Measurements from ENCODE around the gene OR2T3.
"Not testable (repeated sequence)": the region's sequence is repeated elsewhere in the genome, so short reads cannot be mapped to it uniquely, and the experiment has no call there.

Gene OR2T3, protein sequence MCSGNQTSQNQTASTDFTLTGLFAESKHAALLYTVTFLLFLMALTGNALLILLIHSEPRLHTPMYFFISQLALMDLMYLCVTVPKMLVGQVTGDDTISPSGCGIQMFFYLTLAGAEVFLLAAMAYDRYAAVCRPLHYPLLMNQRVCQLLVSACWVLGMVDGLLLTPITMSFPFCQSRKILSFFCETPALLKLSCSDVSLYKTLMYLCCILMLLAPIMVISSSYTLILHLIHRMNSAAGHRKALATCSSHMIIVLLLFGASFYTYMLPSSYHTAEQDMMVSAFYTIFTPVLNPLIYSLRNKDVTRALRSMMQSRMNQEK

DNA sequence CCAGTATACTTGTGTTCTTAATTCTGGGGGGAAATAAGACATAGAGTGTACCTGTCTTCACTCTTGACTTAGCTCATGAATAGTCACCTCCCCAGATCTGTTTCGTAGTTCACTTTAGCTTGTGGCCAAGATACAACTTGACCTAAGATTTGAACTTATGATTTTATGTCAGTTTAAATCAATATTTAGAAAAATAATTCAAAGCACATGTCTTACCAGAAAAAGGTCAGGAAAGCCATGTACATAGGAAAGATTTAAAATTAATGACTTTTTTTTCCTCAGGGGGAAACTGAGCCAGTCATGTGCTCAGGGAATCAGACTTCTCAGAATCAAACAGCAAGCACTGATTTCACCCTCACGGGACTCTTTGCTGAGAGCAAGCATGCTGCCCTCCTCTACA is at the start of gene OR2T3:
OR2T3 (plus strand) TSS at position 301 of the 400 bp plus-strand sequence; CDS start at position 301, 0 bp downstream.
- not testable (repeated sequence) for DNase-seq

DNA sequence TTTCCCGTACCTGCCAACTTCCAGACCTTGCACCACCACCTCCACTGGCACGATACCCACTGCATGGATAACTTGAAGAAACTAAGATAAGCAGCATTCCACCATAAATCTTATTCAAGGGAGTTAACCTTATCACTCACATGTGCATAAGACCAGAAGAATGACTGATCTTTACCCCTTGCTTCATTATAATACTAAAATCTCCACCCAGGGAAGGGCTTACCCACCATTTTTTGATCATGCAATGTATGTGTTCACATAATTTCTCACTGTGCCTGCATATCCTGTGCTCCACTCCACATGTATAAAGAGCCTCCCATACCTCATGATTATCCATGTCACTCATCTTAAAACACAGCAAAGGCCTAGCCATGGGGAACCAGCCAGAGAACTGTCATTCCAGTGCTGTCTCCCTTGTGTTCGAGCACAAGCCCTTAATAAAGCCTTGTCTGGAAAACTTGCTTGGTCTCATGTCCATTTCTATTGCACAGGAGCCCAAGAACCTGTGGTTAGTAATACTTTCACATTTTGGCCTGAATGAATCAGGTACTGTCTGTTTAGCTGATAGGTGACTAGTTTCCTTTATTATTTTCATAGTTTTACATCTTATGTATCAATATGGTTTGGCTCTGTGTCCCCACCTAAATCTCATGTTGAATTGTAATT is 45.5 kb upstream of the OR2T3 start:
- DNase-seq = not testable (repeated sequence)

DNA sequence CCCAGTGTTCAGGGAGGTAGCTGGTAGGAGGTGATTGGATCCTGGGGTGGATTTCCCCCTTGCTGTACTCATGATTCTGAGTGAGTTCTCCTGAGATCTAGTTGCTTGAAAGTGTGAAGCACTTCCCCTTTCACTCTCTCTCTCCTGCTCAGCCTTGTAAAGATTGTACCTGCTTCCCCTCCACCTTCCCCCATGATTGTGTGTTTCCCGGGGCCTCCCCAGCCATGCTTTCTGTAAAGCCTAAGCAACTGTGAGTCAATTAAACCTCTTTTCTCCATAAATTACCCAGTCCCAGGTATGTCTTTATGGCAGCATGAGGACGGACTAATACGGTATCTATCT is 45.0 kb upstream of the OR2T3 start:
- DNase-seq = not testable (repeated sequence)

DNA sequence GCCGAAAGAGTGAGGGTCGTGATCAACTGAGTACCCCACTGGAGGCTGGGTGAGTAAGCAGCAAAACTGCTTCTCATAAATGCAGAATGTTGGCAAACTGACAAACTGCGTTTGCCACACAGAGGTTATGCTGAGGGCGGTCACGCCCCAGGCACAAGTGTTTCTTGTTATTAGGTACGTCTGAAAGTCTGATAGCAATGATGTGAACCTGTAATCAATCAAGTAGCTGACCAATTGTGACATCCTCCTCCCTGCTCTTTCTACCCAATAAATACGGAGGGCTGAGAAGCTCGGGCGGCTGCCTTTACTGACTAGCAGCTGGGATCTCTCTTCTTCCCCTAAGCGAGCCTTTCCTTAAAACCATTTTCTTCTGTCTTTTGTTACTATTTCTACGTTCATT is 41.5 kb upstream of the OR2T3 start:
- DNase-seq = not testable (repeated sequence)

DNA sequence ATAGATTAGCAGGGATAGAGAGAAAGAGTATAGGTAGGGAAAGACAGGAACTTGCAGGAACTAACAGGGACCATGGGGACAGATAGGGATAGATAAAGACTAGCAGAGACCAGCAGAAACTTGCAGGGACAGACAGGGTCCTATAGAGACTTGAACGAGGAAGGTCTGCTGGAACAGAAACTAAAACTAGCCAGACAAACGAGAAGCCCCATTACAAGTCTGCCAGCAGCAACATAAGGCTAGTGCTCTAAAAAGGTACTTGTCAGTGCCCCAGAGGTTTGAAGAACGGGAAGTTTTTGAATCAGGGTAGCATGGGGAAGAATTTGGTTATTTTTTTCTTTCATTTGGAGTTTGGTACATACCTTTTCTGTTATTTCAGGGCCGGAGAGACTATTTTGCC is 41.0 kb upstream of the OR2T3 start:
- not testable (repeated sequence) for DNase-seq

DNA sequence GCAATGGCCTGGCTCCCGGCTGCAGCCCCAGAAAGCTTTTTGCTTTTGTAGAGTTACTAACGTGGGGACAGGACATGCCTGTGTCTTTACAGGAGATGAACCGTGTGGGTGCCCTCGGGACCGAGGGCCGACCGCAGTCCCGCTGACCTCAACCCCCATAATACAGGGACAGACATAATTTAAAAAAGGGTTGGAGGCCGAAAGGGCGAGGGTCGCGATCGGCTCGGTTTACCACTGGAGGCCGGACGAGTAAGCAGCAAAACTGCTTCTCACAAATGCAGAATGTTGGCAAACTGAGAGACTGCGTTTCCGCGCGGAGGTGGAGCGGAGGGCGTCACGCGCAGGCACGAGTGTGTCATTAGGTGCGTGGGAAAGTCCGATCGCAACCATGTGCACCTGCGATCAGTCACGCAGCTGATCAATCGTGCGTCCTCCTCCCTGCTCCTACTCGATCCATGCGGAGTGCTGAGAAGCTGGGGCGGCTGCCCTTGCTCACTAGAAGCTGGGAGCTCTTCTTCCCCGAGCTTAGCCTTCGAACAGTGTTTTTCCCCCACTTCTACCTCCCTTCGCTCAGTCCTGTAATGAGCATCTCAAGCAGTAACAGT is 39.2 kb upstream of the OR2T3 start:
- not testable (repeated sequence) for DNase-seq

DNA sequence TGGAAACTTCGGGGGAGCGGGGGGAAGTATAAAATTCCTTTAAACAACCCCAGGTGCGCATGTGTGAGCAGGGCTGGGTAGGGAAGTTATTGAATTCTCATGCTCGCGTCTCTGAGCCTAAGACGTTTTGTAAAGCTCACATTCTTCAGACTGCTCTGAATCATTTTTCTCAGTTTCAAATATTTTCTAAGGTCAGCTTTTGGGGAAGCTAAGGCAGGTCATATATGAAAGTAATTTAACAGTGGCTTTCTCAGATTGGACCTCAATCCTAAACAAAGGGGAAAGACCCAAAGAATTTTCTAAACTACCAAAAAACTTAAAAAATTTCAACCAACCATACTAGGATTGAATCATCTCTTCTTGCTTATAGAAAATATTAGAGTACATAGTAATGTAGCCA is 38.2 kb upstream of the OR2T3 start:
- not testable (repeated sequence) for DNase-seq

DNA sequence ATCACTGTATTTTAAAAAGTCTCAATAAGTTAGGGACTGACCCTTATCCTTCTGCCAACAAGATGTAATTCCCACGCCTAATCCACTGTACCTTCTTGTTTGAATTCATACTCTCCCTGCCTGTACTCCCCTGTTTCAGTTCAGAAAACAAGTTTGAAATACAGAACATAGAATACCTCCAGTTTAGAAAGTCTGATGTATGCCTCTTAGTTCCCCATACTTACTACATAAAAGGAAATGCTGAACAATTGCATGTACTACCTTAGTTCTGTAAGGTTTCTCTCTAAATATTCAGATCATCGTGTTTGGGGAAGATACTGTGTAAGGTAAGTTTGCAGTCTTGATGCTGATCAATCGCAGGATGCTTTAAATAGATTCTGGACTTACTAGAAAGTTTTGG is 36.8 kb upstream of the OR2T3 start:
- DNase-seq = not testable (repeated sequence)

DNA sequence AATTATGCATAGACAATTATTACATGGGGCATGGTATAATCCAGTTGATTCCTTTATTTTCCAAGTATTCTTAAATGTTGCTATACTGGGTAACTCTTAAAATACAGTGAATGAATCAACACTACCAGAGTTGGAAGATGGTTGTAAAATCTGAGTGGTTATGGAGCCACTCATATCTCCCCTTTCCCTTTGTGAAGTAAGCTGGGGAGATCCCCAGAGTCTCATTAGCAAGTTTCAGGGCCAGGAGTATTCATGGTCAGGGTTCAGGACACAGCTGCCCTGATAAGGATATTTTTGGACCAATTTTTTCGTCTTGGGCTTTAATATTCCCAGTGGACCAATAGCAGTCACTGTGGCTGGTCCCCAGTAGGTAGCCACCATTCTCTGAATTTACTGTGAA is 34.5 kb upstream of the OR2T3 start:
- DNase-seq = not testable (repeated sequence)

DNA sequence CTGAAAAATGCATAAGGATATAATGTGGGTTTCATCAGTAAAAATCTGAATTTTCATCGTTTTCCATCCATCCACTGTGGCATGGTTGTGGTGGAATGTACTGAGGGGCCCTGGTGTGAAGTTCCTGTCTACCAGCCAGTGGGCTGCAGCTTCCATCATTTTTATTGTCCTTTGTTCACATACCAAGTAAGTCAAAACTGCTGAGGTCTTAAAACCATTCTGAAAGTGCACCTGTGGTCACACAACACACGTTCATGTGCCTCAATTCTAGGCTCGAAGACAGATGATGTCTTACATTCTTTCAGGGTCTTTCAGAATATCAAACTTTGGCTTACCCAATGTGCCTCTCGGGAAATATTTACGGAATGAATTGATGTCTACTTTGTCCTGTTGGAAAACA is 33.9 kb upstream of the OR2T3 start:
- not testable (repeated sequence) for DNase-seq

DNA sequence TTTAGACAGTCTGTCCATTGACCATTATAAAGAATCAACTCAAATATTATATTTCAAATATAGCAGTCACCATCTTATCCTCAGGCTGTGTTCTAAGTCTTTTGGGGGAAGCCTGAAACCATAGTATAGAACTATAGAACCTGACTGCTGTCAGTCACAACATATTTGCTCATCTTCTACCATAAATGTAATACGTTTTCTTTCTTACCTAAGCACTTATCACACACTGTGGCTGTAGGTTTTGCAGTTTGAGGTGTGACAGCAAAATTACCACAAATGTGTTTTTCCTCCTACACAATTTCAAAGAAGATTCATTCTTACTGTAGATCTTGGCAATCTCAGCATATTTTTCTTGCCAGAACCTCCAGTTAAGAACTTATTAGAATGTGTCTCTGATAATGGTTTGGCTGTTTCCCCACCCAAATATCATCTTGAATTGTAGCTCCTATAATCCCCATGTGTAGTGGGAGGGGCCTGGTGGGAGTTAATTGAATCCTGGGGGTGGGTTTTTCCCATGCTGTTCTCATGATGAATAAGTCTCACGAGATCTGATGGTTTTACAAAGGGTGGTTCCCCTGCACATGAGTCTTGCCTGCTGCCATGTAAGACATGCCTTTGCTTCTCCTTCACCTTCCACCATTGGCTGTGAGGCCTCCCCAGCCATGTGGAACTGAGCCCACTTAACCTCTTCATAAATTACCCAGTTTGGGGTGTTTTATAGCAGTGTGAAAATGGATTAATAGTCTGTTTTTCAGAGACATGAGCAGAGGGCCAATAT is 30.5 kb upstream of the OR2T3 start:
- DNase-seq = not testable (repeated sequence)

DNA sequence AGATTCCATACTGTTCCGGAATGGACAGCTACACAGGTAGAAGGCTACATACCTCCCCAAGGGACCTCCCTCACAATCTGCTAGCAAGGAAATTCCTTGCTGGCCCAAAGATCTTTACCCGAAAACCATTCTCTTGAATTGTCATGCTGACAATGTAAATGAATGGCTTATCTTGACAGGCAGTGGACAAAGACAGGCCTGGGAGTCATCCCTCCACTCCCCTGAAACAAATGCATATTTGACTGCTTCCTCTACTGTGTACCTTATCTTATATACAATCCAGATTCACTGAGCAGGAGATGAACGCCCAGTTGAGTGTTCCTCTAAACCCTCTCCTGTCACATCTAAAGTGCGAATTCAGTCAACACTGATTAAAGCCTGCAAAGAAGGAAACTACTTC is 28.5 kb upstream of the OR2T3 start:
- DNase-seq = not testable (repeated sequence)

DNA sequence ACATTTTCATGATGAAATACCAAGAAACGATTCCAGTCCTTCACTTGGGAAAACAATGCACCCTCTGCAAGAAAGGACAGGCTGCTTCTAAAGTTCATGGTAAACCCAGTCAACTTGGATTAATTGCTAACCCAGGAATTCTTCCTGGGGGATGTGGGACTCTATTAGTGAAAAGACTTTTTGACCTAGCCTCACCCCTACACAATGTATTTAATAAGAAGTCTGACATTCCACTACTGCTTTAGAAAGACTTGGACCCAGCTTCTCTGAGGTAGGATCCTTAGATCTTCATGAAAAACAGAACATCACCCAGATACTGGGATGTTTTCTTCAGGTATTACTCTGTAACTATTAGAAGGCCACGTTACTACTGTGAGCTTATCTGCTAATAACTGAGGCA is 27.8 kb upstream of the OR2T3 start, which contains the start of gene OR2T2:
OR2T2 (plus strand) TSS at position 239 of the 400 bp plus-strand sequence. CDS start 7,161 bp downstream, outside the sequence.
- not testable (repeated sequence) for DNase-seq

DNA sequence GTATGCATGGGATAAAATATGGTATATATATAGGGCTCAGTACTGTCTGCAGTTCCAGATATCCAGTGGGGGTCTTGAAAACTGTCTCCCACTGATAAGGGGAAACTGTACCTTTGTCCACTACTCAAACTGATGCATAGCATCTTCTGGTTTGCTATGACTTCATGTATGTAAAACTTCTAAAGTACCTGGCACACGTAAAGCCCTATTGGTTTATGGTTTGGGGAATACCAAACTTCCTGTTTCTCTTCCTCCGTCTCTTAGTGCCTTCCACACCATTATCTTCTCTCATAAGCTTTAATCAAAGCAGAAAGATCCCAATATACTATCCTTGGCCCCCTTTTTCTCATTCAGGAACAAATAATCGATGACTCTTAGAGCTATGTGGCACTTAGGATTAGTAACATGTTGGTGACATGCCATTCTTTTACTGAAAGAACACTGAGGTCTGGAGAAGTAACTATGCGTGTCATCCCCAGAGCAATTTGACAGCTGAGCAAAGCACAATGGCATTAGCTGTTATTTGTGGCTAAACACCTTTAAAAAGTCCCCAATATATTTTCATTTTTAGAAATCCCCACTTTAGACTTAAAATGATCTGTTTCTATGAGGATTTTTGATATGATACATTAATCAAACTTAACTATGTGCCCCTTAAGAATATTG is 24.6 kb upstream of the OR2T3 start:
- not testable (repeated sequence) for DNase-seq

DNA sequence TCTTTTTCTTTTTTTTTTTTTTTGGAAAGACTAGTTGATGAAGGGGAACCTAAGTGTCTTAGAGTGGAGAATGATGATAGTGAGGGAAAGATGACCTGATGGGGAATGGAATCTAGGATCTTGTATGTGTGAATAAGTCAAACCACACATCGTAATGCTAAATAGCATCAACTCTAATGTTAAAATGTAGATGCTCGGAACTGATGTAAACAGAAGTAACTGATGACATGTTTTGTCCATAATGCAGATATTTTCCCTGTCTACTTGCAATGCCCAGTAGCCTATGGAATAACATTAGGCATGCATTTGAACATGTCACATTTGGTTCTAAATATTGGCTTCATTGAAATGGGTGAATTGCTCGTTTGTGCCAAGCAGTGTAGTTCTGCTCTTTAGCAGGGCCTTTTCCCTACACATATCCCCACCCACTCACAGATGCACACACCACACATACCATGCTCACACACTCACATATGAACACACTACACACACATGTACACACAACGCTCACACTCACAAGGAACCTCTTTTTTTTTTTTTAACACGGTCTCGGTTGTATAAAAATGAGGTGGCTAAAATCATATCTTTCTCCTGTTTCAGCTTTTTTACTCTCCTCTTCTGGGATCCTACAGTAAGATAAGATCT is 23.2 kb upstream of the OR2T3 start:
- not testable (repeated sequence) for DNase-seq

DNA sequence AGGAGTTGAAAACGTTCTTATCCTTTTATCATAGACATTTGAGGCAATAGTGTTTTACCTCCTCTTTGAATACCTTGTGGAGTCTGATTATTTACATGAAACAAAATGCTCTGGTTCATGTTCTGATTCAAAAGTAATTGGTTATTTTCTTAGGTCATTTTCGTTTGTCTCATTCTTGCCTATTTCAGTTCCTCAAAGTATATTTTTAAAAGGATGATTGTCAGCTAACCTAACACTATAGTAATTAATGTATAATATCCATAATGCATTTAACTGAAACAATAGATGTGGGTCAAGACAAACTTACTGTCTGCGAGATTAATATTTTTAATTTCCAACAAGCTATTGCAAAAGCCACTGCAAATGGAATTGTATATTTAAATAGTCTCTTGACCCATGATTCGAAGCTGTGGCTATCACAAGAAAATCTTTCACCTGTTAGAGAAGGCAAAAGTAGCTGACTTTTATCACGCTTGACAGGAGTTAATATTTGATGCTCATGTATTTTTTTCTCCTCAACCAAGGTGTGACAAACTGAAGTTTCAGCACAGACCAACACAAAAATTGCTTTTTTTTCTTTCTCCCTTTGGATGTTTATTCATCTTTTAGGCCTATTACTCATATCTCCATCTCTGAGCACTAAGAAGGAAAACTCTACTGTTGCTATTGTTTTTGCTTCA is 22.5 kb upstream of the OR2T3 start:
- not testable (repeated sequence) for DNase-seq

DNA sequence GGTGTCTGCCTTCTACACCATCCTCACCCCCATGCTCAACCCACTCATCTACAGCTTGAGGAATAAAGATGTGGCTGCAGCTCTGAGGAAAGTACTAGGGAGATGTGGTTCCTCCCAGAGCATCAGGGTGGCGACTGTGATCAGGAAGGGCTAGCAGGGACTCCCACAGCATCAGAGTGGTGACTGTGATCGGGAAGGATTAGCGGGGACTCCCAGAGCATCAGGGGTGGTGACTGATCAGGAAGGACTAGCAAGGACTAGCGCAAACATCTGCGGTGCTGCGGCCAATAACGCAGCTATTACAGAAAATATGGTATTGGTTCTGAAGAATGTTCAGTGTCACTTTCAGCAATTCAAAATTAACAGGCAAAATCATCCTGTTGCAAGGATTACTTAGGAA is 19.5 kb upstream of the OR2T3 start:
- not testable (repeated sequence) for DNase-seq

DNA sequence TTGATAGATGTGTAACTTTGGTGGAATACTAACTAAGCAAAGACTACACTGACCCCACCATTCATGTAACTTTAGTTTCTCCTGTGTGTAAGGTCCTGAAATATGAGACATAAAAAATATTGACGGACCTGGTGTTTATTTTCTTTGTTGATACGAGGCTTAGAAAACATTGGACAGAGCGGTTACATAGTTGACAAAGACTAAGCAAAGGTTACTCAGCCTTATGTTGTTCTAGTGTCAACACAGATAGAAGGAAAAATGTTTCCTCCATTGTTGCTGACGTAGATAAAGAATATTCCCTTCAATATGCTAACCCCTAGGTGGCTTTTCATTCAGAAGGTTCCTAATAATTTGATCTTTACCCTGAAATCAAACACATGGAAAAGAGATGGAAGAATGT is 18.1 kb upstream of the OR2T3 start:
- not testable (repeated sequence) for DNase-seq

DNA sequence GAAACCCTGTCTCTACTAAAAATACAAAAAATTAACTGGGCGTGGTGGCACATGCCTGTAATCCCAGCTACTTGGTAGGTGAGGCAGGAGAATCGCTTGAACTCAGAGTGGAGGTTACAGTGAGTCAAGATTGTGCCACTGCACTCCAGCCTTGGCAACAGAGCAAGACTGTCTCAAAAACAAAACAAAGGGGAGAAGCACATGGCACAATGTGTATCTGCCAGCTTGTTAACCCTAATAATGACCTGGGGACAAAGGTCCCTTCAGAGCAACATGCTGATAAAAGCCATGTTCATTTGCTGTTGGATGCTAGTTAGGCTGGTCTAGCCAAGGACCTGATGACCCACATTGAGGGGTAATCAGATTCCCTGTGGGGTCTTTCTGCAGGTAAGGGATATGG is 16.5 kb upstream of the OR2T3 start:
- not testable (repeated sequence) for DNase-seq

DNA sequence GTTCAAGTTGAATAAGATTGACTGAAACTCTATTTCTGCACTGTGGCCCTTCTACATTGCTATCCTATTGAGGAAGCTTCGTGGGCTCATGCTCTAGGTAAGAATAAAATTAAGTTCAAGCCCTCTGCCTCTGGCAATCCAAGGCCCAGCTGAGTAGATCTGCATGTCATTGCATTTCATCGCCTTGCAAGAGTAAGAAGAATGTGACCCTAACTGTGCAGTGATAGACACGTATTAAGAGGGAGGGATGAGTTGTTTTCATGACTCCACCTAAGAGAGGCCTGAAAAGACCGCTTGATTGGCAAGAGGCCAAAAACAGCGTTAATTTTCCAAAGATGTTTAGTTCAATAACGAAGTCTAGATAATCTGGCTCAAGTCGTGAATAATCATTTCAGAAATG is 14.0 kb upstream of the OR2T3 start:
- not testable (repeated sequence) for DNase-seq

DNA sequence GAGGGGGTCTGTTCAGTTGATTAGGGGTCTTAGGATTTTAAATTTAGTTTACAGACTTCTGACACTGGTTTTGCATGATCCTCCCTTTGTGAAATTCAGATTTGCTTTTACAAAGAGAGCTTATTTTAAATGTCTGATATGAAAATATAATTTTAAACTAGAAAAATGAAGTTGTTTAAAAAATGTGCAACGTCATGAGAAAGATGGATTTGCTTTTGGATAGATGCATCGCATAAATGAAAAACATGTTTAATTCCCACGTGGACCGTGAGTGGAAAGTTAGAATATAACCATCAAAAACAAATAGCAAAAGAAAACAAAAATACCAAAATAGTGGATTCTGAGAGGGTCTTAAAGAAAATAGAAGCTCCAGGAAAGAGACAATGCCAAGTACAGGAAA is 2.0 kb upstream of the OR2T3 start:
- DNase-seq = no peak
